NCI-H187 treated with DMSO at 0.1 percent for 48 hours (cell line): Measurements from ENCODE around the gene TVP23A.
"Not testable (repeated sequence)": the region's sequence is repeated elsewhere in the genome, so short reads cannot be mapped to it uniquely, and the experiment has no call there.

Experiments
- DNase-seq: peaks from one replicate; lab custom pipeline; 2025; lab: John Stamatoyannopoulos, UW

The TVP23A gene

GRCh38 chr16:10799736-10800135, 18.9 kb downstream of the TVP23A start:
- no peak for DNase-seq

GRCh38 chr16:10791048-10791447, 27.5 kb downstream of the TVP23A start:
- DNase-seq, result no peak

GRCh38 chr16:10788630-10789029, 30.0 kb downstream of the TVP23A start:
- DNase-seq, result not testable (repeated sequence)

- no peak for DNase-seq
These were observed 31.3 kb downstream of the TVP23A start for GRCh38 chr16:10787304-10787703.

GRCh38 chr16:10782628-10783027, 36.0 kb downstream of the TVP23A start:
- DNase-seq, result no peak

GRCh38 chr16:10780628-10781027, 38.0 kb downstream of the TVP23A start:
- DNase-seq, result no peak

GRCh38 chr16:10779908-10780307, 38.7 kb downstream of the TVP23A start:
- DNase-seq, result not testable (repeated sequence)

GRCh38 chr16:10777356-10777755, 41.2 kb downstream of the TVP23A start:
- DNase-seq, result no peak

- not testable (repeated sequence) for DNase-seq
These were observed 41.7 kb downstream of the TVP23A start for GRCh38 chr16:10776923-10777322.

- DNase-seq, result no peak
These were observed 42.3 kb downstream of the TVP23A start for GRCh38 chr16:10776280-10776679.

- DNase-seq, result no peak
These were observed 47.7 kb downstream of the TVP23A start for GRCh38 chr16:10770907-10771306.

GRCh38 chr16:10769381-10769780, 49.2 kb downstream of the TVP23A start:
- DNase-seq, result no peak

GRCh38 chr16:10767127-10767526, 51.5 kb downstream of the TVP23A start:
- no peak for DNase-seq

- no peak for DNase-seq
These were observed 52.8 kb downstream of the TVP23A start for GRCh38 chr16:10765772-10766171.

GRCh38 chr16:10763456-10763855, 55.1 kb downstream of the TVP23A start:
- no peak for DNase-seq

- no peak for DNase-seq
These were observed 56.1 kb downstream of the TVP23A start for GRCh38 chr16:10762336-10763016.

GRCh38 chr16:10761373-10761772, 57.2 kb downstream of the TVP23A start:
- no peak for DNase-seq

GRCh38 chr16:10760858-10761257, 57.7 kb downstream of the TVP23A start:
- no peak for DNase-seq

- DNase-seq, result no peak
These were observed 62.0 kb downstream of the TVP23A start for GRCh38 chr16:10756574-10756973.

GRCh38 chr16:10754941-10755340, 63.7 kb downstream of the TVP23A start:
- no peak for DNase-seq

- DNase-seq, result no peak
These were observed 64.9 kb downstream of the TVP23A start for GRCh38 chr16:10753670-10754069.

GRCh38 chr16:10752843-10753523, 65.6 kb downstream of the TVP23A start:
- DNase-seq, result no peak

GRCh38 chr16:10751291-10751697, 67.3 kb downstream of the TVP23A start:
- no peak for DNase-seq

GRCh38 chr16:10750793-10751192, 67.8 kb downstream of the TVP23A start:
- DNase-seq, result no peak
